NOMO-1 treated with dmso at 0.1 percent for 144 hours (cell line): ENCODE results near the gene ACAD8.
"Not testable (repeated sequence)": the region's sequence is repeated elsewhere in the genome, so short reads cannot be mapped to it uniquely, and the experiment has no call there.

ENCODE experiments used
- DNase-seq: peaks from one replicate; lab custom pipeline; 2025; ENCODE audit not compliant: unreplicated experiment; lab: John Stamatoyannopoulos, UW

The ACAD8 gene

GRCh38 chr11:134266440-134266839 lies 13.1 kb downstream of the ACAD8 start:
- no peak for DNase-seq

- DNase-seq, result peak; percentile 42
Measured at GRCh38 chr11:134266841-134267251, 13.5 kb downstream of the ACAD8 start.

DNA sequence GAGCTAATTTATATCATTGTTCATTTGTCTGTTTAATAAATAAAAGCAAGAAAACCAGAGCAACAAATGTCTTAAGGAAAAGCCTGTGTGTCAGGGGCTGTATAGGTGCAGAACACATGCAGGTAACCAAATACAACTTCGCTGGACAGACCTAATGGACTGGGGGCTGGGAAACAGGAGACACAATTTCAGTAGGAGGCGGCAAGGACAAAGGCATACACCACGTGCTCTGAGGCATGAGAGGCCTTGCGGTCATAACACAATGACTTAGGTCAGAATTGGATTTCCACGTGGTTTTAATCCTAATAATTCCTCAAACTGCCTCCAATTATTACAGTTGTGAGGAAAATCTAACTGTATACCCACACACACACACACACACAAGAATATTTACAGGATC lies 14.1 kb downstream of the ACAD8 start:
- no peak for DNase-seq

DNA sequence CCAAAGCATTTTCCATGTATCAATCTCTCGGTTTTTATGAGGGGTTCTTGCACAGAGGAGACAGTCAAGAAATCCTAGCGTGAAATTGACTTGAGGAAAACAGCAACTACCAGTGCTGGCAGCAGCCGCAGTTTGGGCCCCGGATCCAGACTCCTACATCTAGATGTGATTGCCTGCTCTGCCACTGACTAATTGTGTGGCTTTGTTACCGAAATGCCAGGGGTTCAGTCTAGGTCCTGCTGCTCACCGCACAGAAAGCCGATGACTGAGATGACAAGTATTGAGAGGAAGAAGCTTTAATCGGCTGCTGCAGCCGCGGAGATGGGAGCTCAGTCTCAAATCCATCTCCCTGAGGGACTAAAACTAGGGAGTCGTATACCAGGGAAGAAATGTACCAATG lies 14.6 kb downstream of the ACAD8 start:
- DNase-seq, result no peak

- no peak for DNase-seq
Measured at GRCh38 chr11:134270250-134270714, 16.9 kb downstream of the ACAD8 start.

DNA sequence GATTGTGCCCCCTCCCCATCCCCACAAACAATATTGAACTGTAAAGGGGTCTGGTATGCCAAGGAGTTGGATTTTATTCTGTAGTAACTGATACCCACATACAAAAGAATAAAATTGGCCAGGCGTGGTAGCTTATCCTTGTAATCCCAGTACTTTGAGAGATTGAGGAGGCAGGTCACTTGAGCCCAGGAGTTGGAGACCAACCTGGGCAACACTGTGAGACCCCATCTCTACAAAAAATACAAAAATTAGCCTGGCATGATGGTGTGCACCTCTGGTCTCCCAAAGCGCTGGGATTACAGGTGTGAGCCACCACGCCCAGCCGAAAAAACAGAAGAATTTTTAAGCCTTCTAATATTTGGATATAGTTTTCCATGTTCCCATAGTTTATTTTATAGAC lies 18.6 kb downstream of the ACAD8 start:
- DNase-seq, result no peak

DNA sequence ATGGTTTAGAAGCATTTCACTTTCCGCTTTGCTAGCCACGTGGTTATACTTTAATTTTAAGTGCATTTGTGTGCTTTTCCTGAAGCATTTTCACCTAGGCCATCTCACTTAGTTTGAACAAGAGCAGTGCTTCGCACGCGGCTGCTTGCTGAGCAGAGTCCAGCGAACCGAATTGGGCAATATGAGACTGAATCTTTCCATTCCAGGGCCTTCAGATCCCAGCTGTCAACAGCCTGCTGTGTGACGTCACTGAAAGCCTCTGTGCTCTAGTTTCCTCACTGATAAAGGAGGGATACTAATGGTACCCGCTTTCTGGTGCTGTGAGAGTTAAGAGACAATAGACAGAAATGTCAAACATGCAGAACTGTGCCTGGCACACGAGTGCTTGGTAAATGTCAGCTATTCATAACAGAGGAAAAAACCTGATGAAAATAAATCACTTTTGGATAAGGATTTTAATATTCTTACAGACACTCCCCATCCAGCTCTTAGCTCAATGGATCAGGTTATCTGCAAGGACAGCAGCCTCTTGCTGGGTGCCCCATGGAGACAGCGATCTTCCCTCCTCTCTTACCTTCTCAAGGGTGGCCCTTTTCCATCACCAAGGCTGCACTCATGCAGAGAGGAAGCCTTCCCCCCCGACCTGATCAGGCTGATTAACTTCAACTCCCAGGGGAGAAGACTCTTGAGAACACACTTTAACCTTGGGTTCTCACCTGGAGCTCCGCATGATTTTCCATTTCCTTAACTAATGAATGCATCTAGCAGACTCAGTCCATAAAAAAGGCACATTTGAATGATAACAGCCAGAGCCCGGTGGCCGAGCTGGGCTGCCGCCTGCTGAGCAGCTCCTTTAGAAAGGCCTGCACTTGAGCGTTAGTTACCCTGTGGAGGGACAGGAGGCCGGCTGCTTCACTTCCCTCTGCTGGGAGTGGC lies 19.3 kb downstream of the ACAD8 start:
- no peak for DNase-seq

- DNase-seq, result no peak
Measured at GRCh38 chr11:134273317-134273712, 19.9 kb downstream of the ACAD8 start.

GRCh38 chr11:134275188-134275533 lies 21.8 kb downstream of the ACAD8 start:
- no peak for DNase-seq

GRCh38 chr11:134275534-134276395 lies 22.4 kb downstream of the ACAD8 start, which contains the start of gene GLB1L3:
GLB1L3 (plus strand) TSS chr11:134276379; CDS start chr11:134276741, 362 bp downstream.
- DNase-seq, result peak; percentile 11

- no peak for DNase-seq
Measured at GRCh38 chr11:134276396-134277182, 23.2 kb downstream of the ACAD8 start.

GRCh38 chr11:134277183-134278001 lies 24.0 kb downstream of the ACAD8 start:
- DNase-seq, result no peak

DNA sequence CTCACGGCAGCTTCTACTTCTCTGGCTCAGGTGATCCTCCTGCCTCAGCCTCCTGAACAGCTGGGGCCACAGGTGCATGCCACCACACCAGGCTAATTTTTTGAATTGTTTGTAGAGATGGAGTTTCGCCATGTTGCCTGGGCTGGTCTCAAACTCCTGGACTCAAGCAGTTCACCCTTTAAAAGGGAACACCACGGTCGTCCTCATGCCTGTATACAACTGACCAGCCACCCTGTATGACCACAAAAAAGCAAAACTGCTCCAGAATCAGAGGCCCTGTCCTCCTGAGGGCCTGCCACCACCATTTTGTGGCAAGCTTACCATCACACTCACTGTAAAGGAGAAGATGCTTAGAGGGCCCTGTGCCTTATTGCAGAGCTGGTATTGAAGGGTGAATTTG lies 25.0 kb downstream of the ACAD8 start:
- DNase-seq, result no peak

DNA sequence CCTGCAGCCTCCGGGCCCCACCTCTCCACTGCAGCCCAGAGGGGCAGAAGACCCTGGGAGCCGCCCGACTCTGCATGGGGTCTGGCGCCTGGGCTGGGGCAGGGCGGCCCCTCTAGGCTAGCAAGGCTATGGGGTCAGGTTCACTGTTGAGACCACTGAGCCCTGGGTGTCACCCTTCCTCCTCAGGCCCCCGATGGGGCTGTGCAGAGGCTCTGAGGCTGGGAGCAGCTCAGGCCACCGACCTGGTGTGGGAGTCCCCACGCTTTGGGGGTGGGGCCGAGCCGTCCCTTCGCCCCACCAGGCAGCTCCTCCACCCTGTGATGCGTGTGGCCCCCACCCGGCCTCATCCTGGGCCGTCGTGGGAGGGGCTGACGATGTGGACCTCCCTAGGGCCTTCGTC lies 28.3 kb downstream of the ACAD8 start:
- DNase-seq, result not testable (repeated sequence)

GRCh38 chr11:134282121-134283045 lies 29.0 kb downstream of the ACAD8 start:
- DNase-seq, result no peak

- no peak for DNase-seq
Measured at GRCh38 chr11:134283461-134284230, 30.3 kb downstream of the ACAD8 start.

GRCh38 chr11:134284349-134284748 lies 31.0 kb downstream of the ACAD8 start:
- not testable (repeated sequence) for DNase-seq

- no peak for DNase-seq
Measured at GRCh38 chr11:134287561-134287960, 34.2 kb downstream of the ACAD8 start.
